HUES48 (cell line): ENCODE measurements around the gene FBXL17.

ENCODE experiments used
- H3K27ac ChIP-seq: one replicate; pipeline ENCODE4 v1.7.0; 2013; ENCODE audit warnings: low read depth, low read length, inconsistent platforms
- H3K27me3 ChIP-seq: 2 replicates; pipeline ENCODE4 v1.6.1; 2013; ENCODE audit warnings: mild to moderate bottlenecking, low read length; ENCODE audit not compliant: control insufficient read depth, insufficient read depth
- H3K36me3 ChIP-seq: 2 replicates; pipeline ENCODE4 v1.6.1; 2013; ENCODE audit warnings: low read length; ENCODE audit not compliant: control insufficient read depth, insufficient read depth
- H3K4me1 ChIP-seq: 2 replicates; pipeline ENCODE4 v1.6.1; 2013; ENCODE audit warnings: mild to moderate bottlenecking, low read length; ENCODE audit not compliant: control insufficient read depth, insufficient read depth
- H3K4me3 ChIP-seq: 2 replicates; pipeline ENCODE4 v1.5.1; 2013; ENCODE audit warnings: mild to moderate bottlenecking, low read depth, low read length
- H3K9ac ChIP-seq: 2 replicates; pipeline ENCODE4 v1.6.1; 2013; ENCODE audit warnings: mild to moderate bottlenecking, low read depth, low read length, moderate library complexity
- H3K9me3 ChIP-seq: 2 replicates; pipeline ENCODE4 v1.6.1; 2013; ENCODE audit warnings: low read length; ENCODE audit not compliant: control insufficient read depth, insufficient read depth

The FBXL17 gene

DNA sequence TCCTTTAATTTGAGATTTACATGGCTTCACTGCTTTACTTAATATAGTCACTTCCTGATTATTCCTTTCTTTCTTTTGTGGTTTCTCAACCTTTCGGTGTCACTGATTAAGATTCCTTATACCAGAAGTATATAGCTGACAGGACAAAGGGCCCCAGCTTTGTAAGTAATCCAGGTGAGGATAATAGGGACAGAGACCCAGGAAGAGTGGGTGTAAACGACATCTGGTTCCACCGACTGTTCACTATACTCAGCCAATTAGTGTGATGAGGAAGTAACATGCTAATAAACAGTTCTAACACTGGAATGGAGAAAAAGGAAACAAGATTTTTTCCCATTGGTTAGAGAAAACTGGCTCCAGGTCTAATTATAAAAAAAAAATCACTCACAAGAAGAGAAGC, 424.8 kb downstream of the FBXL17 start:
- H3K9ac ChIP-seq, result no peak overlapping the region
- H3K4me1 ChIP-seq, result no peaks in the 10 kb centered on the region
- H3K4me3 ChIP-seq, result no peak overlapping the region
- no peaks in the 10 kb centered on the region for H3K9me3 ChIP-seq
- no peak overlapping the region for H3K27ac ChIP-seq
- H3K27me3 ChIP-seq, result no peaks in the 10 kb centered on the region
- H3K36me3 ChIP-seq, result no peaks in the 10 kb centered on the region

DNA sequence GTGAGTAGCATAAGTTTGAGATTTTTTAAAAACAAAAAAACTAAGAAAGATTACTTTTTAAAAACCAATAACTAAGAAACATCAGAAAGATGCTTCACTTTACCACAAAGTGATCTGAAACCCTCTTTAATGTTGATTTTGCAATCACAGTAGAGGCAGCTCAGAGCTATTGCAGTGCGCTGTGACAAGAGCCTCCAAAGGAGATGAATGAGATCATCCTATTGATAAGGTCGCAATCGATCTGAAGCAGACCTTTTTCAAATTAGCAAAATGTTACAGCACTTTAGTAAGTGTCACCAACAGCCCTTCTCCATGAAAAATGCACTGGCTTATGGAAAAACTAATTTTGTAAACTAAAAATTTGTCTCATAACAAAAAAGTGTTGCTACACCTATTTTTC, 426.6 kb downstream of the FBXL17 start:
- no peak overlapping the region for H3K4me3 ChIP-seq
- H3K9ac ChIP-seq, result no peak overlapping the region
- H3K27ac ChIP-seq, result no peak overlapping the region
- H3K9me3 ChIP-seq, result no peaks in the 10 kb centered on the region
- no peaks in the 10 kb centered on the region for H3K36me3 ChIP-seq
- no peaks in the 10 kb centered on the region for H3K27me3 ChIP-seq
- H3K4me1 ChIP-seq, result no peaks in the 10 kb centered on the region

DNA sequence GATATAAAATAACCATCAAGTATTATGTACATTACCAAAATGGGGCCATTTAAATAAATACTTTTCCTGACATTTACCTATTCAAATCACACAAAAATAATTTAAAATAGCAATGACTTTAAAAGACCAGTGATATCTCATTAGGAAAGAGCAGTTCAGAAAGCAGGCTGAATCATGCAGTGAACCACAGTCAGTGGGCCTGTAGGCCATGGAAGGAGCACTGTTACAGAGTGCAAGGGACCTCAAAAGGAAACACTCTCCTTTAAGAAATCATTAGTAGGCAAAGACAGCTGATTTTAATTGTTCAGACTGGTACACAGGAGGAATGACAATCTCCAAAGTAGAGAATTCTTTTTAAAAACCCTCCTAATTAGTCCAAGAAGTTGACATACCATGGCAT, 427.6 kb downstream of the FBXL17 start:
- H3K9me3 ChIP-seq, result no peaks in the 10 kb centered on the region
- H3K27ac ChIP-seq, result no peak overlapping the region
- H3K4me3 ChIP-seq, result no peak overlapping the region
- no peaks in the 10 kb centered on the region for H3K36me3 ChIP-seq
- H3K4me1 ChIP-seq, result no peaks in the 10 kb centered on the region
- H3K27me3 ChIP-seq, result no peaks in the 10 kb centered on the region
- no peak overlapping the region for H3K9ac ChIP-seq

DNA sequence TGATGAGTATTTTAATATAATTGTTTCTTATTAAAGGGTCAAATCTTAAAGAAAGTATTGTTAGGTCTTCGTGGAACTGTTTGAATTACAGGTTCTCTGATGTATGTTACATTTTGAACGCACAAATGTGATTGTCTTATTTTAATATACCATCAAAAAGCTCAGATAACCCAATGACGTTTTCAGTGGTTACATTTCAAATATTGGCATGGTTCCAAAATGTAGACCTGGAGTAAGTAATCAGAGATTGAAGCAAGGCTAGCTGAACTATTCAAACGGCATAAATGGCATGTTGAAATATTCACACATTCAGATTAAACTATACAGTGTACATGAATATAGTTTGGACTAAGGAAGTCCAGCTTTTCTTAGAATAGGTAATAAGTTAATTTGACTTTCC, 429.4 kb downstream of the FBXL17 start:
- H3K4me3 ChIP-seq, result no peak overlapping the region
- no peaks in the 10 kb centered on the region for H3K27me3 ChIP-seq
- no peaks in the 10 kb centered on the region for H3K9me3 ChIP-seq
- H3K9ac ChIP-seq, result no peak overlapping the region
- H3K27ac ChIP-seq, result no peak overlapping the region
- 0 out of 2 replicates have a peak, but pooled peaks cover 4% of the 10 kb centered on the region for H3K4me1 ChIP-seq
- H3K36me3 ChIP-seq, result no peaks in the 10 kb centered on the region

DNA sequence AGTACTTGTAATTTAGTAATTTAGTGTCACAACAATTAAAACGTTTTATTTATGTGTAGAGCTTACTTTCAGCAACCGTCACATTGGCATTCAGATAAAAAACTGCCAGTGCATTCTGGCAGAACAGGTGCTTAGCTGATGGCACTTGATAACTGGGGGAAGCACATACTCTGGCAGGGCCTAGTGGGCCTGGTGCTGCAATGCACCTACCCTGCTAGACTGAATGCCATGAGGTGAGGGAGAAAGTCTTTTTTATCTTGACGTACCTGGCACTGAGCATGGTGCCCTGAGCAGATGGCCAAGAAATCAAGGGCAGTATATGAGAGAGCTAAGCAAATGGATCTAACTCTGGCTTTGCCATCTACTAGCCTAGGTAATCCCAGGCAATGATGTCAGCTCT, 430.6 kb downstream of the FBXL17 start:
- Histone ChIP-seq H3K36me3 (no peaks in the 10 kb centered on the region), H3K27ac (no peak overlapping the region), H3K4me1 (0 out of 2 replicates have a peak, but pooled peaks cover 4% of the 10 kb centered on the region), H3K9me3 (no peaks in the 10 kb centered on the region), H3K4me3 (no peak overlapping the region), H3K9ac (no peak overlapping the region), H3K27me3 (no peaks in the 10 kb centered on the region)

GRCh38 chr5:107950776-107951175, 431.1 kb downstream of the FBXL17 start:
- no peak overlapping the region for H3K27ac ChIP-seq
- 0 out of 2 replicates have a peak, but pooled peaks cover 4% of the 10 kb centered on the region for H3K4me1 ChIP-seq
- no peaks in the 10 kb centered on the region for H3K27me3 ChIP-seq
- H3K9ac ChIP-seq, result no peak overlapping the region
- no peaks in the 10 kb centered on the region for H3K9me3 ChIP-seq
- no peaks in the 10 kb centered on the region for H3K36me3 ChIP-seq
- no peak overlapping the region for H3K4me3 ChIP-seq

GRCh38 chr5:107949688-107950341, 432.1 kb downstream of the FBXL17 start:
- no peaks in the 10 kb centered on the region for H3K9me3 ChIP-seq
- H3K27ac ChIP-seq, result no peak overlapping the region
- H3K36me3 ChIP-seq, result no peaks in the 10 kb centered on the region
- H3K27me3 ChIP-seq, result no peaks in the 10 kb centered on the region
- H3K4me3 ChIP-seq, result no peak overlapping the region
- no peak overlapping the region for H3K9ac ChIP-seq
- 0 out of 2 replicates have a peak, but pooled peaks cover 4% of the 10 kb centered on the region for H3K4me1 ChIP-seq

- Histone ChIP-seq H3K9me3 (no peaks in the 10 kb centered on the region), H3K27me3 (no peaks in the 10 kb centered on the region), H3K36me3 (no peaks in the 10 kb centered on the region)
Observed at GRCh38 chr5:107948377-107948776, 433.5 kb downstream of the FBXL17 start.

GRCh38 chr5:107945061-107945460, 436.8 kb downstream of the FBXL17 start:
- no peaks in the 10 kb centered on the region for H3K9me3 ChIP-seq
- no peak overlapping the region for H3K27ac ChIP-seq
- no peaks in the 10 kb centered on the region for H3K36me3 ChIP-seq
- no peaks in the 10 kb centered on the region for H3K27me3 ChIP-seq
- H3K9ac ChIP-seq, result no peak overlapping the region
- H3K4me3 ChIP-seq, result no peak overlapping the region
- H3K4me1 ChIP-seq, result peaks cover 9% of the 10 kb centered on the region; the same call in 1 of the 2 replicates

More at GRCh38 chr5:107948377-107948776, 433.5 kb downstream of the FBXL17 start:
- H3K4me1 ChIP-seq, result 0 out of 2 replicates have a peak, but pooled peaks cover 4% of the 10 kb centered on the region
- no peak overlapping the region for H3K4me3 ChIP-seq
- no peak overlapping the region for H3K9ac ChIP-seq
- H3K27ac ChIP-seq, result no peak overlapping the region

DNA sequence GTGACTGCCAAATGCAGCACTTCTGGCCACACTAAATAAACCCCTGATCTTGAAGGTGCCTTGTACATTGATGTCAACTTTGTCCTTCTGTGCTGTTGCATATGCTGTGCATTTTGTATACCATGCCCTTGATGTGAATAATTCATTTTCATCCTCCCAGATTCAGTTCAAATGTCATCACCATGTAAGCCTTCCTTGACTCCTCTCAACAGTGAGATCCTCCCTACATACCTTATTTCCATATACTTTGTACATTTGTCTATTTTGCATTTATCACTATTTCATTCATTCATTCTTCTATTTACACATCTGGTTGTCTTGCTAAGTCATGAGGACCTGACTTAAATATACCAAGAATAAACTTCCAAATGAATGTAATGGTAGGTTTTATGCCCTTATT, 438.0 kb downstream of the FBXL17 start:
- Histone ChIP-seq H3K27ac (no peak overlapping the region), H3K36me3 (no peaks in the 10 kb centered on the region), H3K9ac (no peak overlapping the region), H3K4me1 (peaks cover 9% of the 10 kb centered on the region; the same call in 1 of the 2 replicates), H3K9me3 (no peaks in the 10 kb centered on the region), H3K27me3 (no peaks in the 10 kb centered on the region), H3K4me3 (no peak overlapping the region)

- no peak overlapping the region for H3K4me3 ChIP-seq
- no peak overlapping the region for H3K27ac ChIP-seq
- no peaks in the 10 kb centered on the region for H3K36me3 ChIP-seq
- no peaks in the 10 kb centered on the region for H3K27me3 ChIP-seq
- no peaks in the 10 kb centered on the region for H3K9me3 ChIP-seq
- no peak overlapping the region for H3K9ac ChIP-seq
- peaks cover 24% of the 10 kb centered on the region for H3K4me1 ChIP-seq
Observed at GRCh38 chr5:107941036-107941435, 440.9 kb downstream of the FBXL17 start.
